HFFc6 (cell line): ENCODE measurements around the gene PARD3B. TPM values are rescaled to one million over a fixed set of nuclear protein-coding genes. Genes with fewer than 3 reads are reported as not detected.

Source experiments
- DNase-seq: peaks from one replicate; pipeline ENCODE4 v3.0.0-alpha.2; 2018
- H3K27ac Mint-ChIP-seq: 2 replicates; pipeline ENCODE4 v1.8.0; 2020; ENCODE audit warnings: mild to moderate bottlenecking, mixed read lengths
- H3K27me3 Mint-ChIP-seq: 2 replicates; pipeline ENCODE4 v1.8.0; 2021; ENCODE audit warnings: mild to moderate bottlenecking, moderate library complexity, mixed read lengths; ENCODE audit not compliant: insufficient read depth
- H3K36me3 Mint-ChIP-seq: 2 replicates; pipeline ENCODE4 v1.8.0; 2021; ENCODE audit warnings: low read depth, mixed read lengths
- H3K4me1 Mint-ChIP-seq: 2 replicates; pipeline ENCODE4 v1.8.0; 2020; ENCODE audit warnings: low read depth, mixed read lengths
- H3K4me3 Mint-ChIP-seq: 2 replicates; pipeline ENCODE4 v1.8.0; 2020; ENCODE audit warnings: mild to moderate bottlenecking, moderate library complexity, mixed read lengths
- H3K9me3 Mint-ChIP-seq: 2 replicates; pipeline ENCODE4 v1.8.0; 2020; ENCODE audit warnings: mild to moderate bottlenecking, mixed read lengths
- total RNA-seq, 6 experiments: library from RNA; stranded (reverse); fragmentation: NEBNext Ultra II Directional; extraction: Animal tissue kit (Norgen Biotek cat#: 25700); gene quantifications; 2 replicates in 1 of 6; 3 replicates in 5 of 6; pipeline ENCODE4 v1.2.3, GENCODE V29; 2021
- TF ChIP-seq, protein P1 (sequence below): fragments of 200-600 bp; sonication (generic); IDR thresholded peaks from 2 replicates; pipeline ENCODE4 v1.5.0; 2021; ENCODE audit warnings: antibody characterized with exemption, mild to moderate bottlenecking

The PARD3B gene
- total RNA-seq, 6 experiments from 2014 or later = 14.0 to 22.4 (median 15.3) TPM

DNA sequence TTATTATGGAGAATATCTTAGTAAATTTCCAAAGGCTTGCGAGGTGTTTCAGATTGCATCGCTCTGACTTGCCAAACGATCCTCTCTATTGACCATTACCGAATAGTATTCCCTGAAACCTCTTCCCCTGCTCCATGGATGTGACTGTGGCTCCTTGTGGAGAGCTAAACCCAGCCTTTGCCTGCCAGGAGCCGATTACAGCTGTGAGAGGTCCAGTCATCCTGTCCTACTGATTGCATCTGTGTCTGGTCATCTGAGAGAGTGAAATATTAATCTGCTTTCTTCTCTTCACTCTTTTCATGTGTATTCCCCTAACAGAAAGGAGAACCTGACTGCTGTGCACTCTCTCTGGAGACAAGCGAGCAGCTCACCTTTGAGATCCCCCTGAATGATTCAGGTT, 613.1 kb downstream of the PARD3B start:
- DNase-seq = no peak
- Mint-ChIP-seq H3K27me3 (no peaks in the 10 kb centered on the region; the same call in 1 of the 2 replicates), H3K4me1 (peaks cover 16% of the 10 kb centered on the region), H3K4me3 (no peak overlapping the region), H3K36me3 (0 out of 2 replicates have a peak, but pooled peaks cover 12% of the 10 kb centered on the region), H3K9me3 (no peaks in the 10 kb centered on the region), H3K27ac (no peak overlapping the region)
- TF ChIP-seq, protein P1, sequence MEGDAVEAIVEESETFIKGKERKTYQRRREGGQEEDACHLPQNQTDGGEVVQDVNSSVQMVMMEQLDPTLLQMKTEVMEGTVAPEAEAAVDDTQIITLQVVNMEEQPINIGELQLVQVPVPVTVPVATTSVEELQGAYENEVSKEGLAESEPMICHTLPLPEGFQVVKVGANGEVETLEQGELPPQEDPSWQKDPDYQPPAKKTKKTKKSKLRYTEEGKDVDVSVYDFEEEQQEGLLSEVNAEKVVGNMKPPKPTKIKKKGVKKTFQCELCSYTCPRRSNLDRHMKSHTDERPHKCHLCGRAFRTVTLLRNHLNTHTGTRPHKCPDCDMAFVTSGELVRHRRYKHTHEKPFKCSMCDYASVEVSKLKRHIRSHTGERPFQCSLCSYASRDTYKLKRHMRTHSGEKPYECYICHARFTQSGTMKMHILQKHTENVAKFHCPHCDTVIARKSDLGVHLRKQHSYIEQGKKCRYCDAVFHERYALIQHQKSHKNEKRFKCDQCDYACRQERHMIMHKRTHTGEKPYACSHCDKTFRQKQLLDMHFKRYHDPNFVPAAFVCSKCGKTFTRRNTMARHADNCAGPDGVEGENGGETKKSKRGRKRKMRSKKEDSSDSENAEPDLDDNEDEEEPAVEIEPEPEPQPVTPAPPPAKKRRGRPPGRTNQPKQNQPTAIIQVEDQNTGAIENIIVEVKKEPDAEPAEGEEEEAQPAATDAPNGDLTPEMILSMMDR = no peak

DNA sequence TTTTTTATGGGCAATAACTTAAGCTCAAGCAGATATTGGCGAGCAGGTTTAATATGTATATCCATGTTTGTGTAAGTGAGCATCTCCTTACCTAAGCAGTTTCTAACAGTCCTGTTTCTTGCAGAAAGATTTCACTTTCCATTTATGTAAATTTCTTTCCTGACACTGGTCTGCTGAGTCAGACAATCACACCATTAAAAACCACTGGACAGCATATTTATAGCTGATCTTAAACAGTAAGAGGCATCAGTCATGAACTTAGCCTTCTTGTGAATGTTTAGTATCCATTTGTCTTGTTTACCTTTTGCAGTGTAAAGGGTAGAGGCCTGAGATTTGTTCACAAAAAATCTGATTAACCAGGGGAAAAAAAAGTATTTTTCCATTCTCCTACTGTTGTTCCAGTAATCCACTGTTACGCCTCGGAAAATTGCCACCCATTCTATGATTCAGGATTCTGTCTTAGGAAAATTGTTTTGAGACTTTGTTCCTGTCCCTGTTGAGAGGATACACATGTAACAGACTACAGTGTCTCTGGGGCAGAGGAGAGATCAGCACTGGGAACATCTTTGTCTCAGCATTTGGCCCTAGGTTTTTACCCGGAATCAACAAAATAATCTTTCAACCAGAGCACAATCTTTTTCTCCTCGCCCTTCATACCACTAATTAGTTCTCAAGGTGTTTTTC, 616.0 kb downstream of the PARD3B start:
- DNase-seq = peak; percentile 13
- TF ChIP-seq, protein P1 = no peak
- H3K36me3 Mint-ChIP-seq = 0 out of 2 replicates have a peak, but pooled peaks cover 5% of the 10 kb centered on the region

GRCh38 chr2:205166745-205167144, 621.5 kb downstream of the PARD3B start:
- DNase-seq = no peak
- Mint-ChIP-seq H3K9me3 (no peaks in the 10 kb centered on the region), H3K4me1 (peaks cover 9% of the 10 kb centered on the region), H3K27me3 (no peaks in the 10 kb centered on the region), H3K27ac (no peak overlapping the region), H3K4me3 (no peak overlapping the region), H3K36me3 (peaks cover 10% of the 10 kb centered on the region)
- TF ChIP-seq, protein P1 = no peak

More for the DNA sequence above, 616.0 kb downstream of the PARD3B start:
- no peaks in the 10 kb centered on the region; the same call in 1 of the 2 replicates for H3K27me3 Mint-ChIP-seq
- no peak overlapping the region for H3K4me3 Mint-ChIP-seq
- H3K9me3 Mint-ChIP-seq = no peaks in the 10 kb centered on the region
- H3K4me1 Mint-ChIP-seq = peaks cover 16% of the 10 kb centered on the region
- no peak overlapping the region for H3K27ac Mint-ChIP-seq

GRCh38 chr2:205169012-205169411, 623.7 kb downstream of the PARD3B start:
- Mint-ChIP-seq H3K9me3 (no peaks in the 10 kb centered on the region), H3K4me3 (no peak overlapping the region), H3K27ac (no peak overlapping the region), H3K27me3 (no peaks in the 10 kb centered on the region), H3K4me1 (peaks cover 4% of the 10 kb centered on the region; the same call in 1 of the 2 replicates), H3K36me3 (peaks cover 14% of the 10 kb centered on the region)
- DNase-seq = no peak
- TF ChIP-seq, protein P1 = no peak

DNA sequence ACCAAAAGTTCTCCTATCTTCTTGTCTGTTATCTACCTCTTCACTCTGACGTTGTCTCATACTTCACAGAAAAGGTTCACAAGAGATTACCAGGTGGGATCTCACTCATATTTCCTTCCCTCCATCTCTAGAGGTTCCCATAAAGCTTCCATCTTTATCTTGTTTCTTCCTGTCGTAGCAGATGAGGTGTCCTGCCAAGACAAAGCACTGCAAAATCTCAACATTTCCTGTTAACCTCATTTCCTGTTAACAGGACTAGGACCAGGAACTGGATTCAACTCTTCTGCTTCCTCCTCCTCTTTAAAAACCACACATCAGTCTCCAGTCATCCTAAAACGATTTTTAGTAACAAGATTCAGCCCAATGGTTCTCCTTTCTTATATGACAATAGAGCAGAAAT, 624.2 kb downstream of the PARD3B start:
- Mint-ChIP-seq H3K4me1 (peaks cover 4% of the 10 kb centered on the region; the same call in 1 of the 2 replicates), H3K27ac (no peak overlapping the region; the same call in 1 of the 2 replicates), H3K36me3 (peaks cover 14% of the 10 kb centered on the region), H3K9me3 (no peaks in the 10 kb centered on the region), H3K4me3 (no peak overlapping the region), H3K27me3 (no peaks in the 10 kb centered on the region)
- TF ChIP-seq, protein P1 = no peak
- DNase-seq = no peak
